Neural cell (in vitro differentiated cells): Measurements from ENCODE around the gene TSPO2. TPM values are rescaled to one million over a fixed set of nuclear protein-coding genes. Genes with fewer than 3 reads are reported as not detected.

Experiments used
- H2AFZ ChIP-seq: fragments of 200-600, 300-800 bp; sonication (generic), shearing (Covaris generic); 2 replicates; pipeline ENCODE4 v1.6.0; 2014; ENCODE audit warnings: low read depth, mild to moderate bottlenecking, antibody characterized with exemption, low read length, moderate library complexity
- H3F3A ChIP-seq: fragments of 200-600 bp; shearing (Covaris generic); 2 replicates; pipeline ENCODE4 v1.6.1; 2016; ENCODE audit warnings: mild to moderate bottlenecking, moderate library complexity, mixed read lengths, antibody characterized with exemption, low read length; ENCODE audit not compliant: insufficient read depth, poor library complexity, severe bottlenecking
- H3K27ac ChIP-seq: fragments of 200-600, 300-800 bp; sonication (generic), shearing (Covaris generic); 2 replicates; pipeline ENCODE4 v1.5.1; 2014; ENCODE audit warnings: mild to moderate bottlenecking, low read length, moderate library complexity
- H3K27me3 ChIP-seq: fragments of 300-800, 200-600 bp; sonication (generic), shearing (Covaris generic); 2 replicates; pipeline ENCODE4 v1.6.0; 2014; ENCODE audit warnings: mild to moderate bottlenecking, low read depth, low read length, moderate library complexity; ENCODE audit not compliant: insufficient read depth
- H3K36me3 ChIP-seq: fragments of 300-800, 200-600 bp; sonication (generic), shearing (Covaris generic); 2 replicates; pipeline ENCODE4 v1.5.1; 2014; ENCODE audit warnings: mild to moderate bottlenecking, antibody characterized with exemption, low read length, moderate library complexity; ENCODE audit not compliant: insufficient read depth
- H3K4me2 ChIP-seq: fragments of 300-800, 200-600 bp; sonication (generic), shearing (Covaris generic); 2 replicates; pipeline ENCODE4 v1.6.0; 2014; ENCODE audit warnings: mild to moderate bottlenecking, low read length
- H3K4me3 ChIP-seq: fragments of 300-800, 200-600 bp; sonication (generic), shearing (Covaris generic); 2 replicates; pipeline ENCODE4 v1.5.1; 2014; ENCODE audit warnings: mild to moderate bottlenecking, low read length, moderate library complexity
- H3K79me2 ChIP-seq: fragments of 200-600 bp; shearing (Covaris generic); replicated peaks from 2 replicates; pipeline ENCODE4 v1.6.0; 2014; ENCODE audit warnings: mild to moderate bottlenecking, low read length, moderate library complexity; ENCODE audit not compliant: insufficient read depth
- H3K9ac ChIP-seq: fragments of 300-800, 200-600 bp; sonication (generic), shearing (Covaris generic); 2 replicates; pipeline ENCODE4 v1.6.1; 2016; ENCODE audit warnings: mild to moderate bottlenecking, low read length, mixed read lengths
- H3K9me2 ChIP-seq: fragments of 200-600 bp; shearing (Covaris generic); 2 replicates; pipeline ENCODE4 v1.6.1; 2016; ENCODE audit warnings: mild to moderate bottlenecking, low read length, mixed read lengths; ENCODE audit not compliant: insufficient read depth
- H3K9me3 ChIP-seq: fragments of 200-600, 300-800 bp; sonication (generic), shearing (Covaris generic); 2 replicates; pipeline ENCODE4 v1.6.1; 2016; ENCODE audit warnings: mild to moderate bottlenecking, mixed run types, low read length, moderate library complexity, mixed read lengths
- H4K20me1 ChIP-seq: fragments of 200-600 bp; shearing (Covaris generic); 2 replicates; pipeline ENCODE4 v1.6.1; 2016; ENCODE audit warnings: mild to moderate bottlenecking, mixed run types; ENCODE audit not compliant: insufficient read depth
- EP300 ChIP-seq: fragments of 450-650 bp; conservative IDR thresholded peaks from 2 replicates; pipeline ENCODE4 v1.6.1; 2014; ENCODE audit warnings: antibody characterized with exemption, mild to moderate bottlenecking, moderate library complexity; ENCODE audit not compliant: poor library complexity, severe bottlenecking
- EZH2 ChIP-seq: fragments of 200-600, 300-800 bp; shearing (Covaris generic), sonication (generic); IDR thresholded peaks from 2 replicates; pipeline ENCODE4 v1.6.1; 2014; ENCODE audit warnings: antibody characterized with exemption, low read length, borderline replicate concordance, mild to moderate bottlenecking; ENCODE audit not compliant: insufficient read depth, poor library complexity, severe bottlenecking
- MXI1 ChIP-seq: fragments of 450-650 bp; conservative IDR thresholded peaks from 2 replicates; pipeline ENCODE4 v1.6.1; 2014; ENCODE audit warnings: antibody characterized with exemption, mild to moderate bottlenecking; ENCODE audit not compliant: poor library complexity, severe bottlenecking
- POLR2AphosphoS5 ChIP-seq: IDR thresholded peaks from 2 replicates; pipeline ENCODE4 v1.6.1; 2012
- RAD21 ChIP-seq: fragments of 450-650 bp; conservative IDR thresholded peaks from 2 replicates; pipeline ENCODE4 v1.6.1; 2014; ENCODE audit warnings: antibody characterized with exemption, mild to moderate bottlenecking, moderate library complexity
- SMC3 ChIP-seq: fragments of 450-650 bp; conservative IDR thresholded peaks from 2 replicates; pipeline ENCODE4 v1.6.1; 2014; ENCODE audit warnings: antibody characterized with exemption, mild to moderate bottlenecking, moderate library complexity; ENCODE audit not compliant: poor library complexity
- TAF1 ChIP-seq: IDR thresholded peaks from 2 replicates; pipeline ENCODE4 v1.6.1; 2012; ENCODE audit warnings: low read depth
- polyA plus RNA-seq: library from polyadenylated mRNA; depleted of rRNA; stranded (reverse); fragments of >200 nt; gene quantifications from 2 replicates; pipeline ENCODE4 v1.2.3, GENCODE V29; 2014
- TF ChIP-seq, protein P1 (sequence below): IDR thresholded peaks from 2 replicates; pipeline ENCODE4 v1.6.1; 2012; ENCODE audit warnings: borderline replicate concordance
- TF ChIP-seq, protein P2 (sequence below): fragments of 450-650 bp; IDR thresholded peaks from 2 replicates; pipeline ENCODE4 v1.5.1; 2014; ENCODE audit warnings: antibody characterized with exemption, mild to moderate bottlenecking, moderate library complexity; ENCODE audit not compliant: poor library complexity, severe bottlenecking

Gene TSPO2
- polyA plus RNA-seq, 1 donor from 2014 or later: not detected

DNA sequence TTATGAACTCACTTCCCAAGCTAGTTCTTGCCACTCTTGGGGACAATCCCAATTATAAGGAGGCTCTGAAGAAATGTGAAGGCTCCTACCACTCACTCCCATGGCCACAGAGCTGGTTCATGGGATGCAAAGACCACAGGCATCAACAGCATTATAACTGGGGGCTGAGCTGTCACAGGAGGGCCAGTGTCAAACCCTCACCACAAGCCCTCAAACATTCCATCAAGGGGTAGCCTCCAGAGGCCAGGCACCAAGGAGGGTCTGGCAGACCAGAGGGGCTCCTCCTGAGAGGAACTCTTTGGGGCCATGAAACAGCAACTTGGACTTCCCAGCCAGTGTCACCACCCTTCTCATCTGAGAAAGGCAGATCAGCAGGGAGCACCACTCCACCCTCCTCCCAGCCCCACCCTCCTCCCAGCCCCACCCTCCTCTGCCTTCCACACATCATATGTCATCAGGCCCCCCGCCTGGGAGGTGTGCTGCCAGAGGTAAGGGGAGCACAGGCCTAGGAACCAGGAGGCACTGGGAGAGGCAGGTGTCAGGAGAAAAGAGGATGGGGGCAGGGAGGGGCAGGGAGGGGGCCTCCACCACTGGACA, 1.2 kb upstream of the TSPO2 start:
- H4K20me1 ChIP-seq: no peaks in the 10 kb centered on the region
- no peak overlapping the region for H3K27ac ChIP-seq
- H3K9ac ChIP-seq: no peak overlapping the region
- H3F3A ChIP-seq: no peaks in the 10 kb centered on the region
- H2AFZ ChIP-seq: no peak overlapping the region
- no peaks in the 10 kb centered on the region for H3K9me3 ChIP-seq
- H3K27me3 ChIP-seq: no peaks in the 10 kb centered on the region
- no peak overlapping the region for H3K4me2 ChIP-seq
- H3K9me2 ChIP-seq: no peaks in the 10 kb centered on the region
- no peaks in the 10 kb centered on the region for H3K79me2 ChIP-seq
- no peak for TF ChIP-seq SMC3
- TF ChIP-seq, protein P1, sequence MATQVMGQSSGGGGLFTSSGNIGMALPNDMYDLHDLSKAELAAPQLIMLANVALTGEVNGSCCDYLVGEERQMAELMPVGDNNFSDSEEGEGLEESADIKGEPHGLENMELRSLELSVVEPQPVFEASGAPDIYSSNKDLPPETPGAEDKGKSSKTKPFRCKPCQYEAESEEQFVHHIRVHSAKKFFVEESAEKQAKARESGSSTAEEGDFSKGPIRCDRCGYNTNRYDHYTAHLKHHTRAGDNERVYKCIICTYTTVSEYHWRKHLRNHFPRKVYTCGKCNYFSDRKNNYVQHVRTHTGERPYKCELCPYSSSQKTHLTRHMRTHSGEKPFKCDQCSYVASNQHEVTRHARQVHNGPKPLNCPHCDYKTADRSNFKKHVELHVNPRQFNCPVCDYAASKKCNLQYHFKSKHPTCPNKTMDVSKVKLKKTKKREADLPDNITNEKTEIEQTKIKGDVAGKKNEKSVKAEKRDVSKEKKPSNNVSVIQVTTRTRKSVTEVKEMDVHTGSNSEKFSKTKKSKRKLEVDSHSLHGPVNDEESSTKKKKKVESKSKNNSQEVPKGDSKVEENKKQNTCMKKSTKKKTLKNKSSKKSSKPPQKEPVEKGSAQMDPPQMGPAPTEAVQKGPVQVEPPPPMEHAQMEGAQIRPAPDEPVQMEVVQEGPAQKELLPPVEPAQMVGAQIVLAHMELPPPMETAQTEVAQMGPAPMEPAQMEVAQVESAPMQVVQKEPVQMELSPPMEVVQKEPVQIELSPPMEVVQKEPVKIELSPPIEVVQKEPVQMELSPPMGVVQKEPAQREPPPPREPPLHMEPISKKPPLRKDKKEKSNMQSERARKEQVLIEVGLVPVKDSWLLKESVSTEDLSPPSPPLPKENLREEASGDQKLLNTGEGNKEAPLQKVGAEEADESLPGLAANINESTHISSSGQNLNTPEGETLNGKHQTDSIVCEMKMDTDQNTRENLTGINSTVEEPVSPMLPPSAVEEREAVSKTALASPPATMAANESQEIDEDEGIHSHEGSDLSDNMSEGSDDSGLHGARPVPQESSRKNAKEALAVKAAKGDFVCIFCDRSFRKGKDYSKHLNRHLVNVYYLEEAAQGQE: no peak
- TF ChIP-seq, protein P2, sequence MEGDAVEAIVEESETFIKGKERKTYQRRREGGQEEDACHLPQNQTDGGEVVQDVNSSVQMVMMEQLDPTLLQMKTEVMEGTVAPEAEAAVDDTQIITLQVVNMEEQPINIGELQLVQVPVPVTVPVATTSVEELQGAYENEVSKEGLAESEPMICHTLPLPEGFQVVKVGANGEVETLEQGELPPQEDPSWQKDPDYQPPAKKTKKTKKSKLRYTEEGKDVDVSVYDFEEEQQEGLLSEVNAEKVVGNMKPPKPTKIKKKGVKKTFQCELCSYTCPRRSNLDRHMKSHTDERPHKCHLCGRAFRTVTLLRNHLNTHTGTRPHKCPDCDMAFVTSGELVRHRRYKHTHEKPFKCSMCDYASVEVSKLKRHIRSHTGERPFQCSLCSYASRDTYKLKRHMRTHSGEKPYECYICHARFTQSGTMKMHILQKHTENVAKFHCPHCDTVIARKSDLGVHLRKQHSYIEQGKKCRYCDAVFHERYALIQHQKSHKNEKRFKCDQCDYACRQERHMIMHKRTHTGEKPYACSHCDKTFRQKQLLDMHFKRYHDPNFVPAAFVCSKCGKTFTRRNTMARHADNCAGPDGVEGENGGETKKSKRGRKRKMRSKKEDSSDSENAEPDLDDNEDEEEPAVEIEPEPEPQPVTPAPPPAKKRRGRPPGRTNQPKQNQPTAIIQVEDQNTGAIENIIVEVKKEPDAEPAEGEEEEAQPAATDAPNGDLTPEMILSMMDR: no peak
- TF ChIP-seq RAD21: no peak
- TF ChIP-seq TAF1: no peak
- TF ChIP-seq POLR2AphosphoS5: no peak
- TF ChIP-seq EP300: no peak
- no peak for TF ChIP-seq EZH2
- no peak for TF ChIP-seq MXI1
- H3K4me3 ChIP-seq: no peak overlapping the region
- no peaks in the 10 kb centered on the region for H3K36me3 ChIP-seq

DNA sequence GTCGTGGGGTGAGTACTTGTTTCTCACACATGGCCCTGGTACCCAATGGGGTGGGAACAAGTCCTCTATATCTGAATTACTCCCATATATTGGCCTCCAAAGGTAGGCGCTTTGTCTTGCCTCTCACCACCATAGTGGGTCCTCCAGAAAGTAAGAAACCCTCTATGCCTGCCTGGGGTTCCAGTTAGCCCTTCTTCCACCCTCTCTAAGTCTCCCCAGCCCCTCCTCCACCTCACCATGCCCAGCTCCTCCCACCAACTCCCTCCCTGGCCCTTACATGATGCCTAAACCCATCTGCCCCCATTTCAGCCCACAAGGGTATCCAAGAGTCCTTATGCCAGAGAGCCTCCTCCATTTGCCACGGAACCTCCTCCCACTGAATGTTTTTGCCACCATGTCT, 884 bp downstream of the TSPO2 start:
- H3K9me2 ChIP-seq: no peaks in the 10 kb centered on the region
- H3K4me2 ChIP-seq: no peak overlapping the region
- no peaks in the 10 kb centered on the region for H3K27me3 ChIP-seq
- no peaks in the 10 kb centered on the region for H3K79me2 ChIP-seq
- H4K20me1 ChIP-seq: no peaks in the 10 kb centered on the region
- H3K4me3 ChIP-seq: no peak overlapping the region
- TF ChIP-seq TAF1 (no peak), RAD21 (no peak), SMC3 (no peak), EZH2 (no peak), EP300 (no peak), MXI1 (no peak), POLR2AphosphoS5 (no peak)
- TF ChIP-seq, protein P1: no peak
- TF ChIP-seq, protein P2: no peak
- no peaks in the 10 kb centered on the region for H3K36me3 ChIP-seq
- no peaks in the 10 kb centered on the region for H3F3A ChIP-seq
- H2AFZ ChIP-seq: no peak overlapping the region
- no peak overlapping the region for H3K9ac ChIP-seq
- no peaks in the 10 kb centered on the region for H3K9me3 ChIP-seq
- no peak overlapping the region for H3K27ac ChIP-seq
